Body of pancreas (tissue), 4 donors: ENCODE data around the gene ITGAX. TPM values are rescaled to one million over a fixed set of nuclear protein-coding genes. Genes with fewer than 3 reads are reported as not detected.

ENCODE experiments used
- ATAC-seq: fragments of 150-250 bp; one replicate; pipeline ENCODE4 v1.9.1; 2016
- DNase-seq, 4 donors: peaks; one replicate each; pipeline ENCODE4 v3.0.0-alpha.2; 2019
- H3K27ac ChIP-seq, 4 donors: fragments of 200-600 bp; sonication (generic); 1 replicate in 3 of 4; 2 replicates in 1 of 4; pipeline versions ENCODE4 v1.5.1 to v1.6.1; 2016 to 2019; ENCODE audit warnings: mild to moderate bottlenecking in 1 of 4, mixed read lengths in 1 of 4, moderate library complexity in 1 of 4
- H3K27me3 ChIP-seq, 2 donors: fragments of 200-600 bp; sonication (generic); one replicate each; pipeline ENCODE4 v1.6.0; 2016; ENCODE audit warnings: mild to moderate bottlenecking in 1 of 2
- H3K36me3 ChIP-seq, 2 donors: fragments of 200-600 bp; sonication (generic); replicated peaks in 1 of 2; 2 replicates each; pipeline ENCODE4 v1.5.1; 2016; ENCODE audit warnings: low read depth in 2 of 2; ENCODE audit not compliant: insufficient read depth in 1 of 2
- H3K4me1 ChIP-seq: fragments of 200-600 bp; sonication (generic); one replicate; pipeline ENCODE4 v1.6.0; 2016
- H3K4me3 ChIP-seq, 2 donors: fragments of 200-600 bp; sonication (generic); 1 replicate in 1 of 2; 2 replicates in 1 of 2; pipeline ENCODE4 v1.5.1; 2016 to 2019
- H3K9me3 ChIP-seq, 3 donors: fragments of 200-600 bp; sonication (generic); 1 replicate in 2 of 3; 2 replicates in 1 of 3; pipeline ENCODE4 v1.5.1; 2016
- POLR2A ChIP-seq, 3 donors: fragments of 450-650 bp; IDR thresholded peaks; one replicate each; pipeline ENCODE4 v1.6.1; 2016; ENCODE audit warnings: antibody characterized with exemption in 3 of 3, mild to moderate bottlenecking in 2 of 3
- WGBS, 2 donors: methylation state at CpG; one replicate each; pipeline ENCODE4 v1.1.5; 2017; 5-methylcytosine and 5-hydroxymethylcytosine counted together
- intact Hi-C: fragments of 100-400 bp; cut with DNase I; formaldehyde crosslinking; loops from one replicate; pipeline ENCODE4 v1.15.1; 2023
- total RNA-seq, 2 donors: library from RNA; depleted of rRNA; stranded (reverse); fragments of >200 nt; gene quantifications; one replicate each; pipeline ENCODE4 v1.1.0, GENCODE V29; 2016
- TF ChIP-seq, protein P1 (sequence below), 7 experiments: fragments of 450-650 bp in 4 of 7; fragments of 200-600 bp in 3 of 7; sonication (generic) in 3 of 7; IDR thresholded peaks; one replicate each; pipeline ENCODE4 v1.5.1; 2016 to 2019; ENCODE audit warnings: antibody characterized with exemption in 7 of 7

The ITGAX gene
- total RNA-seq, 2 donors from 2014 or later = 3.0 to 8.6 TPM

DNA sequence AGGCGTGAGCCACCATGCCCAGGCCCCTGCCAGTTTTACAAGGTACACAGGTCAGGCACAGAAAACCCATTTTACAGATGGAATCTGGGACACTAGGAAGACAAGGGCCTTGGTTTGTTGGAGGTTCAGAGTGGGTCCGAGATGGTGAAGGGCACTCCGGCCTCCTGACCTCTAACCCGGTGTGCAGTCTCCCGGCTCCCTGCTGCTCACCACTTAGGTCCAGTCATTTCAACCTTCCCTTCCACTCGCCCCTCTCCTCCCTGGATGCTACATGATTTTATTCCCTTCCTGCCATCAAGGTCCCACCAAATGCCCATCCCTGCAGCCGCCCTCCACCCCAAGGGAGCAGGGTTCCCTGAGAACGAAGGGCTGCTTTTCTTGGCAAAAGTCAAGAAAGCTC, 8.7 kb downstream of the ITGAX start:
- ATAC-seq = no peak
- intact Hi-C loops = no loop called here
- no peak for DNase-seq
- TF ChIP-seq, protein P1, sequence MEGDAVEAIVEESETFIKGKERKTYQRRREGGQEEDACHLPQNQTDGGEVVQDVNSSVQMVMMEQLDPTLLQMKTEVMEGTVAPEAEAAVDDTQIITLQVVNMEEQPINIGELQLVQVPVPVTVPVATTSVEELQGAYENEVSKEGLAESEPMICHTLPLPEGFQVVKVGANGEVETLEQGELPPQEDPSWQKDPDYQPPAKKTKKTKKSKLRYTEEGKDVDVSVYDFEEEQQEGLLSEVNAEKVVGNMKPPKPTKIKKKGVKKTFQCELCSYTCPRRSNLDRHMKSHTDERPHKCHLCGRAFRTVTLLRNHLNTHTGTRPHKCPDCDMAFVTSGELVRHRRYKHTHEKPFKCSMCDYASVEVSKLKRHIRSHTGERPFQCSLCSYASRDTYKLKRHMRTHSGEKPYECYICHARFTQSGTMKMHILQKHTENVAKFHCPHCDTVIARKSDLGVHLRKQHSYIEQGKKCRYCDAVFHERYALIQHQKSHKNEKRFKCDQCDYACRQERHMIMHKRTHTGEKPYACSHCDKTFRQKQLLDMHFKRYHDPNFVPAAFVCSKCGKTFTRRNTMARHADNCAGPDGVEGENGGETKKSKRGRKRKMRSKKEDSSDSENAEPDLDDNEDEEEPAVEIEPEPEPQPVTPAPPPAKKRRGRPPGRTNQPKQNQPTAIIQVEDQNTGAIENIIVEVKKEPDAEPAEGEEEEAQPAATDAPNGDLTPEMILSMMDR (IDR thresholded peaks at IDR 0.05) = no peak
- no peak for TF ChIP-seq POLR2A (IDR thresholded peaks at IDR 0.05)
- Histone ChIP-seq H3K36me3 (no peaks in the 10 kb centered on the region), H3K27ac (no peak overlapping the region), H3K27me3 (no peaks in the 10 kb centered on the region), H3K9me3 (no peaks in the 10 kb centered on the region), H3K4me3 (no peak overlapping the region), H3K4me1 (no peaks in the 10 kb centered on the region)
- WGBS, 2 donors = 85 to 89% methylated on average over 7 to 8 of the region's 8 CpGs

DNA sequence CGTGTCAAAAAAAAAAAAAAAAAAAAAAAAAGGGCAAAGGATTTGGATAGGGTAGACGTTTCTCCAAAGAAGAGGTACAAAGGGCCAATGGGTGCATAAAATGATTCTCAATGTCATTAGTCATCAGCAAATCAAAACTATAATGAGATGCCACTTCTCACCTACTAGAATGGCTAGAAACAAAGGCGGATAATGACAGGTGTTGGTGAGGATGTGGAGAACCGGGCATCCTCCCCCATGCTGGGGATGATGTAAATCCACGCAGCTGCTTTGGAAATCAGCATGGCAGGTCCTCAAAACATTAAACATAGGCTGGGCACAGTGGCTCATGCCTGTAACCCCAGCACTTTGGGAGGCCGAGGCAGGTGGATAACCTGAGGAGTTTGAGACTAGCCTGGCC, 9.4 kb downstream of the ITGAX start:
- DNase-seq (no peak), ATAC-seq (no peak)
- no peak overlapping the region for H3K27ac ChIP-seq
- WGBS, 2 donors = 69 to 71% methylated on average over 6 of the region's 6 CpGs
- H3K4me3 ChIP-seq = no peak overlapping the region
- no peaks in the 10 kb centered on the region for H3K4me1 ChIP-seq
- no peaks in the 10 kb centered on the region for H3K36me3 ChIP-seq
- TF ChIP-seq, protein P1 (IDR thresholded peaks at IDR 0.05) = no peak
- no peak for TF ChIP-seq POLR2A (IDR thresholded peaks at IDR 0.05)
- intact Hi-C loops = no loop called here
- H3K27me3 ChIP-seq = no peaks in the 10 kb centered on the region
- H3K9me3 ChIP-seq = no peaks in the 10 kb centered on the region

DNA sequence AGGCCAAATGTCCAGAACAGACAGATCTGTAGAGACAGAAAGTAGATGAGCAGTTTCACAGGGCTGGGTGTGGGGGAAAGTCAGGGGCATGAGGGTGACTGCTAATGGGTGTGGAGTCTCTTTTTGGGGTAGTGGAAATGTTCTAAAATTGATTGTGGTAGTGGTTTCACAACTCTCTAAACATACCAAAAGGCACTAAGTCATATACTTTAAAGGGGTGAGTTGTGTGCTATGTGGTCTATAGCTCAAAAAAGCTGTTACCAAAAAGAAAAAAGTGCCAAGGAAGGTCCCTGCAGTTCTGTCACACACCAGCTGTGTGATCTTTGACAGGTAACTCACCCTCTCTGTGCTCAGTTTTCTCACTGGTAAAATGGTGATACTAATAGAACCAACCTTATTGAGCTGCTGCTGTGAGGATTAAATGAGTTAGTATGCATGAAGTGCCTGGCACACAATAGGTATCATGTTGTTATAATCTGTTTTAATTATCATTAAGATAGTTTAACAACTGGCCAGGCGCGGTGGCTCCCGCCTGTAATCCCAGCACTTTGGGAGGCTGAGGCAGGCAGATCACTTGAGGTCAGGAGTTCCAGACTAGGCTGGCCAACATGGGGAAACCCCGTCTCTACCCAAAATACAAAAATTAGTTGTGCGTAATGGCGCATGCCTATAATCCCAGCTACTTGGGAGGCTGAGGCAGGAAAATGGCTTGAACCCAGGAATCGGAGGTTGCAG, 10.3 kb downstream of the ITGAX start:
- no peaks in the 10 kb centered on the region for H3K9me3 ChIP-seq
- TF ChIP-seq POLR2A (IDR thresholded peaks at IDR 0.05) = no peak
- TF ChIP-seq, protein P1 (IDR thresholded peaks at IDR 0.05) = no peak
- H3K36me3 ChIP-seq = no peaks in the 10 kb centered on the region
- H3K27ac ChIP-seq = no peak overlapping the region
- no peaks in the 10 kb centered on the region for H3K4me1 ChIP-seq
- intact Hi-C loops = no loop called here
- no peak overlapping the region for H3K4me3 ChIP-seq
- ATAC-seq (no peak), DNase-seq (no peak)
- no peaks in the 10 kb centered on the region for H3K27me3 ChIP-seq
- WGBS, 2 donors = 78 to 86% methylated on average over 7 of the region's 7 CpGs

DNA sequence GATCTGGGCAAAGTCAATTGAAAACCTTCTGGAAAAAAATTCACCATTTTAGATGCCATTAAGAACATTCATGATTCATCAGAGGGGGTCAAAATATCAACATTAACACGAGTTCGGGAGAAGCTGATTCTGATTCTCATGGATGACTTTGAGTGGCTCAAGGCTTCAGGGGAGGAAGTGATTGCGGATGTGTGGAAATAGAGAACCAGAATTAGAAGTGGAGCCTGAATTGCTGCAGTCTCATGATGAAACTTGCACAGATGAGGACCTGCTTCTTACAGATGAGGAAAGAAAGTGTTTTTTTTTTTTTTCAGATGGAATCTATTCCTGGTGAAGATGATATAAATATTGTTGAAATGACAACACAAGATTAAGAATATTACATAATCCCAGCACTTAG, 12.9 kb downstream of the ITGAX start:
- H3K4me3 ChIP-seq = no peak overlapping the region
- no peak for TF ChIP-seq POLR2A (IDR thresholded peaks at IDR 0.05)
- TF ChIP-seq, protein P1 (IDR thresholded peaks at IDR 0.05) = no peak
- 63 to 84% methylated on average over 3 of the region's 3 CpGs for WGBS, 2 donors
- no peak for ATAC-seq
- peak in 1 of 4 donors; percentile 38 for DNase-seq
- H3K27ac ChIP-seq = no peak overlapping the region
- H3K36me3 ChIP-seq = no peaks in the 10 kb centered on the region
- intact Hi-C loops = no loop called here
- no peaks in the 10 kb centered on the region for H3K9me3 ChIP-seq
- no peaks in the 10 kb centered on the region for H3K27me3 ChIP-seq
- no peaks in the 10 kb centered on the region for H3K4me1 ChIP-seq

DNA sequence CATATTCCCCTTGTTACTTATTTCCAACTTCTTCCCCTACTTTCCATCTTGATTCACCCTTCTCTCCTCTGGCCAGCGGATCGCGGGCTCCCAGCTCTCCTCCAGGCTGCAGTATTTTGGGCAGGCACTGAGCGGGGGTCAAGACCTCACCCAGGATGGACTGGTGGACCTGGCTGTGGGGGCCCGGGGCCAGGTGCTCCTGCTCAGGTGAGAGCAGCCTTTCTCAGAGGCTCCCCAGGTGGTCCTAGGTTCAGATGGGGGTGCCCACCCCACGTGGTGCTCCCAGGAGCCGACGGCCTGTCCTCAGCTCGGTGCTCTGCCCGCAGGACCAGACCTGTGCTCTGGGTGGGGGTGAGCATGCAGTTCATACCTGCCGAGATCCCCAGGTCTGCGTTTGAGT, 16.0 kb downstream of the ITGAX start:
- intact Hi-C loops = no loop called here
- no peaks in the 10 kb centered on the region for H3K9me3 ChIP-seq
- no peak overlapping the region for H3K4me3 ChIP-seq
- no peaks in the 10 kb centered on the region for H3K27me3 ChIP-seq
- TF ChIP-seq, protein P1 (IDR thresholded peaks at IDR 0.05) = no peak
- no peak for TF ChIP-seq POLR2A (IDR thresholded peaks at IDR 0.05)
- no peaks in the 10 kb centered on the region for H3K4me1 ChIP-seq
- ATAC-seq (no peak), DNase-seq (no peak)
- 88% methylated on average over 4 to 12 of the region's 12 CpGs for WGBS, 2 donors
- H3K36me3 ChIP-seq = no peaks in the 10 kb centered on the region
- no peak overlapping the region for H3K27ac ChIP-seq
